Panc1 (cell line): Measurements from ENCODE around the gene MAK.

Source experiments
- CTCF ChIP-seq: fragments of 450-650 bp; IDR thresholded peaks from 2 replicates; pipeline ENCODE4 v1.5.1; 2017; ENCODE audit warnings: mild to moderate bottlenecking
- SIN3A ChIP-seq: IDR thresholded peaks from 2 replicates; pipeline ENCODE4 v1.6.1; 2012; ENCODE audit warnings: low read depth, mild to moderate bottlenecking, low read length, moderate library complexity, borderline replicate concordance; ENCODE audit not compliant: insufficient read depth

DNA sequence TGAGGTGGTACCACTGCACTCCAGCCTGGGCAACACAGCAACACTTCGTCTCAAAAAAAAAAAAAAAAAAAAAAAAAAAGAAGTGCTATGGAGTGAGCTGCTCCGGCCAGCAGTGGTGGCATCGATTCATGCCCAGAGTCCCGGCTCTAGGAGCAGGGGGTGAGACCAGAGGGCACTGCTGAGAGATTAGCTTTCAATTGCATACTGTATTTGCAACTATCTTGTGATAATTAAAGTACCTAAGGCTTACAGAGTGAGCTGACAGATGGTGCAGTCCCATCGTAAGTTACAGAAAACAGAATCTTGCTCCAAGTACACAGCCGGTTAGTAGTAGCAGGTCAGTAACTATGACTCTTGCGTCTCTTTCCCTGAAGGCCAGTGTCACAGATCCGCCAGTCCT is 59.3 kb downstream of the MAK start:
- no peak for TF ChIP-seq CTCF
- no peak for TF ChIP-seq SIN3A
